GM12878 (cell line): ENCODE data around the gene COQ9. TPM values are rescaled to one million over a fixed set of nuclear protein-coding genes. Genes with fewer than 3 reads are reported as not detected.

ENCODE experiments used
- STAT3 ChIP-seq: IDR thresholded peaks from 2 replicates; pipeline ENCODE4 v1.6.1; 2011; ENCODE audit warnings: low read depth, low read length, improper control_type of control experiment
- polyA plus RNA-seq, 11 experiments: library from polyadenylated mRNA; depleted of rRNA in 4 of 11; unstranded in 6 of 11; stranded (reverse) in 5 of 11; fragments of >200 nt; fragmentation: Nextera tagmentation in 4 of 11; fragmentation: Illumina TruSeq in 1 of 11; extraction: Ambion mirVana in 4 of 11; extraction: Trizol in 1 of 11; gene quantifications; 1 replicate in 1 of 11; 2 replicates in 10 of 11; pipeline versions ENCODE4 v1.2.1 to v1.2.3, GENCODE V29; 2011 to 2016; ENCODE audit warnings: inconsistent platforms in 2 of 11, missing spikeins in 2 of 11, low read depth in 1 of 11
- total RNA-seq, 4 experiments: library from RNA; depleted of rRNA in 3 of 4; stranded (reverse); fragments of >200 nt in 3 of 4; fragmentation: Illumina TruSeq in 1 of 4; extraction: Trizol in 1 of 4; gene quantifications; 2 replicates each; pipeline versions ENCODE4 v1.2.1 to v1.2.3, GENCODE V29; 2013 to 2021
- TF ChIP-seq, protein P1 (sequence below): fragments of 450-650 bp; IDR thresholded peaks from 2 replicates; pipeline ENCODE4 v1.6.1; 2017; ENCODE audit warnings: borderline replicate concordance
- TF ChIP-seq, protein P2 (sequence below): fragments of 450-650 bp; IDR thresholded peaks from 2 replicates; pipeline ENCODE4 v1.6.1; 2018; ENCODE audit warnings: borderline replicate concordance, mild to moderate bottlenecking; ENCODE audit not compliant: partially characterized antibody
- TF ChIP-seq, protein P3 (sequence below): fragments of 450-650 bp; IDR thresholded peaks from 2 replicates; pipeline ENCODE4 v1.6.1; 2016; ENCODE audit warnings: mild to moderate bottlenecking
- TF ChIP-seq, protein P4 (sequence below): fragments of 450-650 bp; IDR thresholded peaks from 2 replicates; pipeline ENCODE4 v1.6.1; 2017; ENCODE audit warnings: mild to moderate bottlenecking, low read depth, inconsistent platforms; ENCODE audit not compliant: poor library complexity, severe bottlenecking

COQ9 gene
- total and polyA plus RNA-seq, 10 of the 15 experiments (the other 5 are each of a cell fraction or from before 2014, with no cell fraction given): 24.1 to 79.7 (median 50.1) TPM

DNA sequence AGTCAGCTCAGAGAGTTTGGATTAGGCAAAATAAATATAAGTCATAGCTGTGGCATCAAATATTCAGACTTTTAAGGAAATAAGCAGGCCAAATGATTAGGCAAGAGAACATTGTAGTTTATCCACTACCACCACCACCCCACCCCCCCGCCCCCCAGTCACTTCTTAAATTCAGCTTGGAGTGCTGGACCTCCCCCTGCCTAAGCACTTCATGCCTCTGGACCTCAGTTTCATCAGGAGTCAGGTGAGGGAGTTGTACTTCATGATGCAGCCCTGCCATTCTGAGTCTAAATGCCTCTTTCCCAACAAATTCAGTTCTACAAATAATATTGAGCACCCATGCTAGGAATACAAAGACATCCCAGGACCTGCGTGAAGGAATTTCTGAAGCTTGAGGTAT is 17.2 kb downstream of the COQ9 start (continued):
- TF ChIP-seq, protein P1, sequence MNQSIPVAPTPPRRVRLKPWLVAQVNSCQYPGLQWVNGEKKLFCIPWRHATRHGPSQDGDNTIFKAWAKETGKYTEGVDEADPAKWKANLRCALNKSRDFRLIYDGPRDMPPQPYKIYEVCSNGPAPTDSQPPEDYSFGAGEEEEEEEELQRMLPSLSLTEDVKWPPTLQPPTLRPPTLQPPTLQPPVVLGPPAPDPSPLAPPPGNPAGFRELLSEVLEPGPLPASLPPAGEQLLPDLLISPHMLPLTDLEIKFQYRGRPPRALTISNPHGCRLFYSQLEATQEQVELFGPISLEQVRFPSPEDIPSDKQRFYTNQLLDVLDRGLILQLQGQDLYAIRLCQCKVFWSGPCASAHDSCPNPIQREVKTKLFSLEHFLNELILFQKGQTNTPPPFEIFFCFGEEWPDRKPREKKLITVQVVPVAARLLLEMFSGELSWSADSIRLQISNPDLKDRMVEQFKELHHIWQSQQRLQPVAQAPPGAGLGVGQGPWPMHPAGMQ: no peak
- TF ChIP-seq, protein P2, sequence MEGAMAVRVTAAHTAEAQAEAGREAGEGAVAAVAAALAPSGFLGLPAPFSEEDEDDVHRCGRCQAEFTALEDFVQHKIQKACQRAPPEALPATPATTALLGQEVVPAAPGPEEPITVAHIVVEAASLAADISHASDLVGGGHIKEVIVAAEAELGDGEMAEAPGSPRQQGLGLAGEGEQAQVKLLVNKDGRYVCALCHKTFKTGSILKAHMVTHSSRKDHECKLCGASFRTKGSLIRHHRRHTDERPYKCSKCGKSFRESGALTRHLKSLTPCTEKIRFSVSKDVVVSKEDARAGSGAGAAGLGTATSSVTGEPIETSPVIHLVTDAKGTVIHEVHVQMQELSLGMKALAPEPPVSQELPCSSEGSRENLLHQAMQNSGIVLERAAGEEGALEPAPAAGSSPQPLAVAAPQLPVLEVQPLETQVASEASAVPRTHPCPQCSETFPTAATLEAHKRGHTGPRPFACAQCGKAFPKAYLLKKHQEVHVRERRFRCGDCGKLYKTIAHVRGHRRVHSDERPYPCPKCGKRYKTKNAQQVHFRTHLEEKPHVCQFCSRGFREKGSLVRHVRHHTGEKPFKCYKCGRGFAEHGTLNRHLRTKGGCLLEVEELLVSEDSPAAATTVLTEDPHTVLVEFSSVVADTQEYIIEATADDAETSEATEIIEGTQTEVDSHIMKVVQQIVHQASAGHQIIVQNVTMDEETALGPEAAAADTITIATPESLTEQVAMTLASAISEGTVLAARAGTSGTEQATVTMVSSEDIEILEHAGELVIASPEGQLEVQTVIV: no peak
- no peak for TF ChIP-seq STAT3
- TF ChIP-seq, protein P3, sequence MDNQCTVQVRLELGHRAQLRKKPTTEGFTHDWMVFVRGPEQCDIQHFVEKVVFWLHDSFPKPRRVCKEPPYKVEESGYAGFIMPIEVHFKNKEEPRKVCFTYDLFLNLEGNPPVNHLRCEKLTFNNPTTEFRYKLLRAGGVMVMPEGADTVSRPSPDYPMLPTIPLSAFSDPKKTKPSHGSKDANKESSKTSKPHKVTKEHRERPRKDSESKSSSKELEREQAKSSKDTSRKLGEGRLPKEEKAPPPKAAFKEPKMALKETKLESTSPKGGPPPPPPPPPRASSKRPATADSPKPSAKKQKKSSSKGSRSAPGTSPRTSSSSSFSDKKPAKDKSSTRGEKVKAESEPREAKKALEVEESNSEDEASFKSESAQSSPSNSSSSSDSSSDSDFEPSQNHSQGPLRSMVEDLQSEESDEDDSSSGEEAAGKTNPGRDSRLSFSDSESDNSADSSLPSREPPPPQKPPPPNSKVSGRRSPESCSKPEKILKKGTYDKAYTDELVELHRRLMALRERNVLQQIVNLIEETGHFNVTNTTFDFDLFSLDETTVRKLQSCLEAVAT: no peak
- TF ChIP-seq, protein P4, sequence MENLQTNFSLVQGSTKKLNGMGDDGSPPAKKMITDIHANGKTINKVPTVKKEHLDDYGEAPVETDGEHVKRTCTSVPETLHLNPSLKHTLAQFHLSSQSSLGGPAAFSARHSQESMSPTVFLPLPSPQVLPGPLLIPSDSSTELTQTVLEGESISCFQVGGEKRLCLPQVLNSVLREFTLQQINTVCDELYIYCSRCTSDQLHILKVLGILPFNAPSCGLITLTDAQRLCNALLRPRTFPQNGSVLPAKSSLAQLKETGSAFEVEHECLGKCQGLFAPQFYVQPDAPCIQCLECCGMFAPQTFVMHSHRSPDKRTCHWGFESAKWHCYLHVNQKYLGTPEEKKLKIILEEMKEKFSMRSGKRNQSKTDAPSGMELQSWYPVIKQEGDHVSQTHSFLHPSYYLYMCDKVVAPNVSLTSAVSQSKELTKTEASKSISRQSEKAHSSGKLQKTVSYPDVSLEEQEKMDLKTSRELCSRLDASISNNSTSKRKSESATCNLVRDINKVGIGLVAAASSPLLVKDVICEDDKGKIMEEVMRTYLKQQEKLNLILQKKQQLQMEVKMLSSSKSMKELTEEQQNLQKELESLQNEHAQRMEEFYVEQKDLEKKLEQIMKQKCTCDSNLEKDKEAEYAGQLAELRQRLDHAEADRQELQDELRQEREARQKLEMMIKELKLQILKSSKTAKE: no peak
